Pancreas (tissue), 10 donors: ENCODE results near the gene LRMDA. TPM values are rescaled to one million over a fixed set of nuclear protein-coding genes. Genes with fewer than 3 reads are reported as not detected.

Experiments used
- ATAC-seq, 4 donors: fragments of 200-7000 bp; cut with Tn5 transposase; one replicate each; pipeline versions ENCODE4 v1.8.0 to v1.9.1; 2020; ENCODE audit warnings: mild to moderate bottlenecking in 4 of 4, moderate library complexity in 4 of 4
- DNase-seq, 6 donors: peaks; one replicate each; pipeline ENCODE4 v3.0.0-alpha.2; 2020
- FAIRE-seq: peaks from 2 replicates; lab custom pipeline; 2012; peaks lifted over from hg19 to GRCh38; lab: Jason Lieb, UNC
- H3K27ac ChIP-seq, 4 donors: fragments of 200-600 bp; sonication (generic); 1 replicate in 3 of 4; 2 replicates in 1 of 4; pipeline versions ENCODE4 v1.5.0 to v1.8.0; 2020
- H3K27me3 ChIP-seq, 4 donors: fragments of 200-600 bp; one replicate each; pipeline ENCODE4 v1.8.0; 2021
- H3K36me3 ChIP-seq, 3 donors: fragments of 200-600 bp; sonication (generic) in 1 of 3; one replicate each; pipeline versions ENCODE4 v1.5.0 to v1.8.0; 2020 to 2021
- H3K4me1 ChIP-seq, 3 donors: fragments of 200-600 bp; one replicate each; pipeline ENCODE4 v1.8.0; 2021
- H3K4me3 ChIP-seq, 4 donors: fragments of 200-600 bp; sonication (generic) in 2 of 4; one replicate each; pipeline versions ENCODE4 v1.5.0 to v1.8.0; 2020 to 2021
- H3K9me3 ChIP-seq, 4 donors: fragments of 200-600 bp; one replicate each; pipeline ENCODE4 v1.8.0; 2021
- CTCF ChIP-seq, 4 donors: fragments of 200-600 bp; sonication (generic) in 3 of 4; IDR thresholded peaks; one replicate each; pipeline versions ENCODE4 v1.5.0 to v1.8.0; 2021; ENCODE audit warnings: antibody characterized with exemption in 4 of 4
- WGBS, 2 donors: extraction: QIAGEN DNeasy Blood & Tissue Kit; methylation state at CpG; one replicate each; pipeline ENCODE4 v1.1.7; 2013; 5-methylcytosine and 5-hydroxymethylcytosine counted together
- intact Hi-C, 3 donors: fragments of 100-400 bp; cut with DNase I; formaldehyde crosslinking; loops; one replicate each; pipeline versions ENCODE4 v1.11.1 to v1.14.2; 2022
- polyA plus RNA-seq, 2 donors: library from polyadenylated mRNA; stranded (reverse); fragments of 200-250 nt; gene quantifications; one replicate each; pipeline ENCODE4 v1.2.3, GENCODE V29; 2013
- total RNA-seq, 6 donors: library from RNA; stranded (reverse); fragmentation: NEBNext Ultra II Directional in 4 of 6; extraction: Animal tissue kit (Norgen Biotek cat#: 25700) in 4 of 6; gene quantifications; one replicate each; pipeline versions ENCODE4 v1.2.1 to v1.2.4, GENCODE V29; 2021 to 2023
- donor health status: healthy with polysubstance abuse.
- donor health status: DM: no; HTN: no; CAD: no; lungs with moderate emphysema.
- donor health status: DM: no; HTN: no; CAD: no.
- donor health status: control.
- donor health status: control.
- donor health status: Bipolar disorder and iron deficiency.
- donor health status: DM: yes; HTN: yes; CAD: no.
- donor health status: DM: no; HTN: no; CAD: no.
- donor health status: DM: no; HTN: no; CAD: no.
- donor health status: DM: yes; HTN: yes; CAD: no.

The LRMDA gene
- total and polyA plus RNA-seq, 8 donors: 4.6 to 21.2 (median 13.4) TPM

GRCh38 chr10:75770626-75771081 lies 339.2 kb downstream of the LRMDA start:
- no peak overlapping the region for H3K27ac ChIP-seq
- H3K4me3 ChIP-seq: no peak overlapping the region
- peaks cover 19 to 35% (median 21%) of the 10 kb centered on the region in 3 donors for H3K4me1 ChIP-seq
- DNase-seq: no peak
- ATAC-seq: peak in 2 of 4 donors; percentile 22 to 43
- FAIRE-seq: no peak
- H3K27me3 ChIP-seq: no peaks in the 10 kb centered on the region
- no peaks in the 10 kb centered on the region for H3K9me3 ChIP-seq
- WGBS, 2 donors: 87 to 88% methylated on average over 7 of the region's 7 CpGs
- intact Hi-C loops: loop anchor here in 1 of 3 donors (10.0 kb wide), 1 partner anchor 366 kb away; the partner anchor contains the start of gene ZNF503
- no peaks in the 10 kb centered on the region for H3K36me3 ChIP-seq
- no peak for TF ChIP-seq CTCF (IDR thresholded peaks at IDR 0.05)

- H3K27ac ChIP-seq: peak overlapping the region in 1 of 4 donors; percentile 19
These were observed 340.2 kb downstream of the LRMDA start for GRCh38 chr10:75771606-75772005.

GRCh38 chr10:75772153-75772887 lies 340.9 kb downstream of the LRMDA start:
- Histone ChIP-seq H3K27me3 (no peaks in the 10 kb centered on the region), H3K27ac (peak overlapping the region in 2 of 4 donors; percentile 19 to 73), H3K9me3 (no peaks in the 10 kb centered on the region), H3K36me3 (no peaks in the 10 kb centered on the region), H3K4me3 (peak overlapping the region in 2 of 4 donors; percentile 5 to 21), H3K4me1 (peaks cover 29 to 50% (median 32%) of the 10 kb centered on the region in 3 donors)
- intact Hi-C loops: loop anchor here in 1 of 3 donors (10.0 kb wide), 1 partner anchor 368 kb away; the partner anchor contains the start of gene ZNF503
- FAIRE-seq: no peak
- TF ChIP-seq CTCF (IDR thresholded peaks at IDR 0.05): no peak
- DNase-seq: no peak
- ATAC-seq: peak in 2 of 4 donors; percentile 22
- WGBS, 2 donors: 31 to 35% methylated on average over 8 of the region's 8 CpGs

More at GRCh38 chr10:75771606-75772005, 340.2 kb downstream of the LRMDA start:
- Histone ChIP-seq H3K9me3 (no peaks in the 10 kb centered on the region), H3K4me1 (peaks cover 26 to 45% (median 29%) of the 10 kb centered on the region in 3 donors), H3K36me3 (no peaks in the 10 kb centered on the region), H3K27me3 (no peaks in the 10 kb centered on the region), H3K4me3 (no peak overlapping the region)
- intact Hi-C loops: loop anchor here in 1 of 3 donors (10.0 kb wide), 1 partner anchor 367 kb away; the partner anchor contains the start of gene ZNF503
- FAIRE-seq (no peak), DNase-seq (no peak), ATAC-seq (peak in 3 of 4 donors; percentile 7 to 25 (median 20))
- WGBS, 2 donors: 29 to 35% methylated on average over 1 of the region's 1 CpG
- TF ChIP-seq CTCF (IDR thresholded peaks at IDR 0.05): no peak

- no peak overlapping the region for H3K4me3 ChIP-seq
- FAIRE-seq (no peak), ATAC-seq (peak; percentile 43 to 72 (median 59)), DNase-seq (peak in 4 of 6 donors; percentile 38 to 56 (median 52))
- H3K36me3 ChIP-seq: no peaks in the 10 kb centered on the region
- intact Hi-C loops: loop anchor here in 1 of 3 donors (10.0 kb wide), 1 partner anchor 369 kb away; the partner anchor contains the start of gene ZNF503
- H3K27ac ChIP-seq: peak overlapping the region in 3 of 4 donors; percentile 43 to 77 (median 73)
- no peaks in the 10 kb centered on the region for H3K27me3 ChIP-seq
- no peaks in the 10 kb centered on the region for H3K9me3 ChIP-seq
- 36 to 41% methylated on average over 5 of the region's 5 CpGs for WGBS, 2 donors
- TF ChIP-seq CTCF (IDR thresholded peaks at IDR 0.05): no peak
- peaks cover 29 to 60% (median 40%) of the 10 kb centered on the region in 3 donors for H3K4me1 ChIP-seq
These were observed 341.9 kb downstream of the LRMDA start for GRCh38 chr10:75773231-75773780.
